Skin of body (tissue), 2 donors: ENCODE data around the gene FKBP15. TPM values are rescaled to one million over a fixed set of nuclear protein-coding genes. Genes with fewer than 3 reads are reported as not detected.
A peak's percentile ranks its signal among the peaks of the same experiment; 100 is the strongest.

Experiments
- DNase-seq: peaks from one replicate; lab custom pipeline; 2025; lab: John Stamatoyannopoulos, UW
- total RNA-seq: library from RNA; depleted of rRNA; stranded (reverse); fragments of >200 nt; gene quantifications from one replicate; pipeline ENCODE4 v1.2.3, GENCODE V29; 2014

Gene FKBP15
- total RNA-seq, 1 donor from 2014 or later: 24.3 TPM

- no peak for DNase-seq
Measured at GRCh38 chr9:113184539-113184938, 36.5 kb downstream of the FKBP15 start.

- no peak for DNase-seq
Measured at GRCh38 chr9:113183956-113184488, 37.1 kb downstream of the FKBP15 start.

DNA sequence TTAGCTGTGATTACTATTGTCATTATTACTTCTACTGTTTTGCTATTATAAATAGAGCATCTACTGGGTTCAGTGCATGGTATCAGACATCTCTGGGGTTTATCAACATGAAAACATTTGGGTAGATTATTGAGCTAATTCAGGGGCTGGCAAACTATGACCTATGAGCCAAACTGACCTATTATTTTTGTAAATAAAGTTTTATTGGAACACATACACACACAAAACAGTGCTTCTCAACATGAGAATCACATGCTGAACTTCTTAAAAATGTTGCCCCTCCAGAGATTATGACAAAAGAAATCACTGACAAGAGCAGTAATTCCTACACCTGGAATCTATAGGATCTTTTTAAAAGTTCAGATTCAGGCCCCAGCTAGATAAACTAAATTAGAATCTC lies 39.9 kb downstream of the FKBP15 start:
- DNase-seq: no peak

- DNase-seq: no peak
Measured at GRCh38 chr9:113179839-113180238, 41.2 kb downstream of the FKBP15 start.

DNA sequence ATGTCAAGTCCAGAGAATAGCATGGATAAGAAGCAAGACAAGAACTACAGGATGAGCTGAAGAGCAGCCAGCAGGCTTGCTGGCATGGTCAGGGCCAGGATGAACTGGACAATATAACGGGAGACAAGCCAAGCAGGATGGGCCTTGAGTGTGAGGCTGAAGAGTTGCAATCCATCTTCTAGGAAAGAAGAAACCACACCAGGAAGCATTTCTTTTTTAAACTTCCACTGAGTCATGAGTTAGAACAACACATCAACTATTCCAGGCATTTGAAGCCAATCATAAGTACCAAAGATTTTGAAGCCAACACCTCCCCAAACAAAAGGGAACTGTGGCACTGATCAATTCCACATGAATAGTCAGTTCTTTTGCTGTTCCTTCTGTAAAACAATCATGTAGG lies 43.0 kb downstream of the FKBP15 start:
- no peak for DNase-seq

DNA sequence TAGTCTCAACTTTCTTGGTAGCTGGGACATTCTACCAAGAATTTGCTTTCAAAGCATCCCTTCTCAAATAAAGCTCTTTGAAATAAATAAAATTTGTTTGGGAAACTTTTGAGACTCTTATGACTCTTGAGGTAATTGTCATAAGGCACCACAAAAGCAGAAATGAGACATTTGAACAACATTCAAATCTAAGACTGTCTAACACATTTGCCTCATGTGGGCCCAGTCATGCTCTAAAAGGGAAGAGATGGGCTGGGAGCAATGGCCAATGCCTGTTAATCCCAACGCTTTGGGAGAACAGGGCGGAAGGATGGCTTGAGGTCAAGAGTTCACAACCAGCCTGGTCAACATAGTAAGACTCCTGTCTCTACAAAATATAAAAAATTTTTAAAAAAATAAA lies 43.8 kb downstream of the FKBP15 start:
- DNase-seq: no peak

DNA sequence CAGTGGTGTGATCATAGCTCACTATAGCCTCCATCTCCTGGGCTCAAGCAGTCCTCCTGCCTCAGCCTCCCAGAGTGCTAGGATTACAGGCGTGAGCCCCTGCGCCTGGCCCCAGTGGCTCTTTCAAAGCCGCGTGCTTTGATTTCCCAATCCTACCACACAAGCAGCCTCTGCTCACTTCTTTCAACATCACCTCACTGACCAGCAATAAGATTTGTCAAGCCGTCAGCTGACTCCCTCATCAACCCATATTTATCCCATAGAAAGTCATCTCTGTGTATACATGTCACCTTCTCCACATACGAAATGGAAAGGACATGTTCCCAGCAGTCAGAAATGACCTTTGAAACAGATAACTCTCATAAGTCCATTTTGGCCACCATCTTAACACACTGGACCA lies 44.3 kb downstream of the FKBP15 start:
- DNase-seq: no peak

- DNase-seq: no peak
Measured at GRCh38 chr9:113173341-113173740, 47.7 kb downstream of the FKBP15 start.

DNA sequence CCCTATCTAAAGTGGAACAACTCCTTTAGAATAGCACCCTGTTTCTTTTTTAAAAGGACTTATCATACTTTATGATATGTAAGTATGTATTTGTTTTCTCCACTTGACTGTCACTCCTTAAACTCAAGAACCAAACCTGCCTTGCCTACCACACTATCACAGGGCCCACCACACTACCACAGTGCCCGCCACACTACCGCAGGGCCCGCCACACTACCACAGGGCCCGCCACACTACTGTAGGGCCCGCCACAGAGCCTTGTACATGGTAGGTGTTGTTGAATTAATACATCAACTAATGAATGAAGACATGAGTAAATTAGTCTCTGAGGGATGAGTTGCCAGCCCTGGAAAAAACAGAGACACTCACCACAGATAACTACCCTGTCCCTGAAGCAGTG lies 52.3 kb downstream of the FKBP15 start:
- no peak for DNase-seq

DNA sequence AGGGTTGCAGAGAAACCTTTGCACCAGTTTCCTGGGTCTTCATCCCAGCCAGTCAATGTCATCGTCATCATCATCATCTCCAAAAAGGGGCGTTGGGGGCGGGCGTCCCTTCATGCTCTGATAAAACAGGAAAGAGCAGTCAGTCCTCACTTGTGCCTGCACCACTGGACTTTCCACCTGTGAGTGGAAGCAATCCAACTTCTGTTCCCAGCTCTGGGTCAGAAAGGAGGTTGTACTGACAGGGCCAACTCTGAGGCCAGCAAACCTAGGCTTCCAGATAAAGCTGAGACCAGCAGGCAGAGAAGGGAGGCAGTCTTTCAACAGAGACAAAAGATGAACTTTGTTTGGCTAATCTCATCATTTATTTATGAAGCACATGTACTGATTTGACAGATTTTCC lies 55.0 kb downstream of the FKBP15 start:
- DNase-seq: no peak

GRCh38 chr9:113164536-113165300 lies 56.4 kb downstream of the FKBP15 start:
- no peak for DNase-seq

- no peak for DNase-seq
Measured at GRCh38 chr9:113163001-113163400, 58.1 kb downstream of the FKBP15 start.

- DNase-seq: no peak
Measured at GRCh38 chr9:113160571-113160970, 60.5 kb downstream of the FKBP15 start.

- DNase-seq: no peak
Measured at GRCh38 chr9:113158446-113158845, 62.6 kb downstream of the FKBP15 start.

- no peak for DNase-seq
Measured at GRCh38 chr9:113156880-113157279, 64.2 kb downstream of the FKBP15 start.

- no peak for DNase-seq
Measured at GRCh38 chr9:113155911-113156588, 65.0 kb downstream of the FKBP15 start.

- DNase-seq: no peak
Measured at GRCh38 chr9:113154946-113155345, 66.1 kb downstream of the FKBP15 start.

DNA sequence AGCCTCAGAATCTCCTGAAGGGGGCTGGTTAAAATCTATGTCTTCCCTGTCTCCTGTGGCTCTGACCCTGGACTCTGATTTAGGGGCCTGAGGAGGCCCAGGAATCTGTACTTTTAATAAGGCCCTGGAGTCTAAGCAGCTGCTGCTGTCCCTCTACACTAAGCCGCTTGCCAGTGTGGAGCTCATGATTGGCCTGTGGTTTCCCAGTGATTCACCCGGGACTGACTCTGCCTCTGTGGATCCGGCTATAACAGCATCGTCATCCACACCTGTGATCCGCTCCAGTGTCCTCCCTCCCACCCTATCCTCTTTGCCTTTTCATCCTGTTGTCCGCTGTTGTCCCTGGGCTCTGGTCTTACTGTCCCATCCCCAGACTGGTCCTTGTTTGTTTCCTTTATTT lies 66.6 kb downstream of the FKBP15 start:
- no peak for DNase-seq

GRCh38 chr9:113153599-113153998 lies 67.5 kb downstream of the FKBP15 start:
- DNase-seq: no peak

DNA sequence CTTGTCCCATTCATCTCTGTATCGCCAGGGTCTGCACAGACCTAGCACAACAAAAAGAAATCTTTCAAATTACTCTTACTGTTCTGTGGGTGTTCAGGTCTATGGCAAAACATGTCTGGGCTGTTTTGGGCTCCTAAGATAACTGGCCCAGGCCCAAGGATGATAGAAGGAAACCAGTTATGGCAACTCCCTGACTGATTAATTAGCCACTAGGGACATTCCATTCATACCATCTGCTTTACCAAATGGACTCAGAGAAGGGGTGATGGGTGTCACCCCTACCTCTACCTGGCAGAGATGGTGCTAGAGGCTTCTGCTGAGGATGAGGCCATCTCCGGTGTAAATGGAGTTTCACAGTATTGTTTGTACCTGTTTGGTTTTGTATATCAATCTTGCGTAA lies 68.4 kb downstream of the FKBP15 start:
- no peak for DNase-seq

DNA sequence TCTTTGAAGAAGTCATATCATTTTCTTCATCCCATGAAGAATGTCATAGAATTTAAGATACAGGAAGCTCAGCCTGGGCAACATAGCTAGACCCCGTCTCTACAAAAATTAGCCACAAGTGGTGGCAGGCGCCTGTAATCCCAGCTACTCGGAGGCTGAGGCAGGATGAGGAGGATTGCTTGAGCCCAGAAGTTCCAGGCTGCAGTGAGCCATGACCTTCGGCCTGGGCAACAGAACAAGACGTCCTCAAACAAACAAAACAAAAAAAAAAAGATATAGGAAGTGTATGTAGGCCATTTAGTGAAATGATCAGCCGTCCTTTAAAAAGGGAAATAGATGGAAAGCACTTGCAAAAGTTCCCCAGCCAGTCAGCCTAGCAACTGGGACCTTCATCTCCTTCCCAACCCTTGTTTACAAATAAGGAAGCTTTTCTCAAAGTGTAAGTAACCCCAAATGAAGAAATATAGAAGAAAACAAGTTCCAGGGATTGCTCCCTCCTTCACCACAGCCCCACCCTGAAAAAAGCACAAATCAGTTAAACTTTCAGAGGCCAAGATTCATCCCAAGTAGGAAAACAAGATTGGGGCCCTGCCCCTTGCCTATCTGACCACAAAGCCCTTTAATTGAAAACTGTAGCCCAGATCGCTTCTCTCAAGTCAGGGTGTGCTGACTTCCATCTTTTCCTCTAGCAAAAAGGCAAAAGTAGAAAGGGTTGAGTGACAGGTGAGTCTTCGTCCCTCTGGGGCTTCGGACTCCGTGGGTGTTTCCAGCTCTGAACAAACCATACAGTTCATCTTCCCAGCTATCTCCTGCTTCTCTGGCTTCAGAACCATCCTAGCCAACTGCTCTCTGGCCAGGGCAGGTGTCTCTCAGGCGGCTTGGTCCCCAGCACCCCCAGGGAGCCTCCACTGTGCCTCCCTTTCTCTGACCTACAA lies 69.1 kb downstream of the FKBP15 start:
- DNase-seq: peak; percentile 1
